ENCODE measurements around the gene PRAMEF20.
"Not testable (repeated sequence)": the region's sequence is repeated elsewhere in the genome, so short reads cannot be mapped to it uniquely, and the experiment has no call there.

PRAMEF20 gene

DNA sequence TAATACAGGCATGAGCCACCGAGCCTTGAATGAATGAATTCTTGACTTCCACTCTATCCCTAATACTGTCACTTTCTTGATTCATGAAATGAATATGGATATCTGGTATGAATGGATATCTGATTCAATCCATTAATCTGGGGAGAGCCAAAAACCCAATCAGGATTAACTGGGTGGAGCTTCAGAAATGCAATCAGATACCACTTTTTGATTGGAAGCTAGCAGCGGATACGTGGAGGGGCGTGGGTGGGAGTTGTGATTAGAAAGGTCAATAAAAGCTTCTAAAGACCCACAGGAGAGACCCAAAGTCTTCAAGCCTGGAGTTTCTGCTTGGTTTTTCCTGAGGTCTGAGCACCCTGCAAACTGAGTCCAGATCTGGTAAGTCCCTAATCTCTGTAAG, at the start of gene PRAMEF20:
Gene PRAMEF20 (plus strand): TSS at position 301 of the 400 bp plus-strand sequence. CDS start 5,905 bp downstream, outside the sequence.
- H2AFZ ChIP-seq (ENCODE audit: low read depth, low read length); H3K9me3 ChIP-seq (ENCODE audit: low read length); H3K4me3 ChIP-seq (ENCODE audit: low read length); H3K4me1 ChIP-seq (ENCODE audit: insufficient read depth, low read length); H3K36me3 ChIP-seq (ENCODE audit: insufficient read depth, low read length); H3K27me3 ChIP-seq (ENCODE audit: insufficient read depth, low read length): not testable (repeated sequence)

DNA sequence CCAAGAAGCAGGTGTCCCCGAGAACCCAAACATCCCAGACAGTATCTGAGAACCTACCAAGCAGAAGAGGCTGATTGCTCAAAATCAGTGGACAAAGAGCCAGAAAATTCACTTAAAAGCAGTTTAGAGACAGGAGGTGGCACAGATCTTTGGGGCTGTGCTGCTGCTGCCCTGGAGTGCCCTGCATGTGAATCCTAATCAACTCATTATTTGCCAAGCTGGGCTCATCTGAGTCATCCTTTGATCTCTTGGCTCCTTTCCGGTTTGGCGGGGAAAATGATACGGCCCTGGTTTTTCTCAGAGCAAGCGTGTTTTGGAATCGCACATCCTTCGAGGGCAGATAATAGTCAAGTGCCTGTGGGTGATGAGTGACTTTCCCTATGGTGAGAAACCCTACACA, 47.9 kb upstream of the PRAMEF20 start:
- H3K36me3 ChIP-seq (ENCODE audit: insufficient read depth, low read length); H3K4me3 ChIP-seq (ENCODE audit: low read length); H2AFZ ChIP-seq (ENCODE audit: low read depth, low read length); H3K4me1 ChIP-seq (ENCODE audit: insufficient read depth, low read length); H3K9me3 ChIP-seq (ENCODE audit: low read length); H3K27me3 ChIP-seq (ENCODE audit: insufficient read depth, low read length): not testable (repeated sequence)

DNA sequence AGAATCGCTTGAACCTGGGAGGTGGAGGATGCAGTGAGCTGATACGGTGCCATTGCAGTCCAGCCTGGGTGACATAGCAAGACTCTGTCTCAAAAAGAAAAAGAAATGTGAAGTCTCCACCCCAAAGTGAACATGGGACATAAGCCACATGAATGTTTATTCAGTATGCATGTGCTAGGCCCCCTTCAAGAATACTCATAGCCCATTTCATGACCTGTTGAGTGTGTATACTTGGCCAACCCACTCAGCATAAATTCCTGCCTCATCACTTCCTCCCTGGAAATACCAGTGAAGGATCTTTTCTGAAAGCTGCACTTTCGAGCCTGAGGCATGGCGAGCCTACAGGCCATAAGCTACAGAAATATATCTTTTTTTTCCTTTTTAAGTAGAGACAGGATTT, 45.3 kb upstream of the PRAMEF20 start:
- H3K27me3 ChIP-seq (ENCODE audit: insufficient read depth, low read length); H3K4me3 ChIP-seq (ENCODE audit: low read length); H2AFZ ChIP-seq (ENCODE audit: low read depth, low read length); H3K9me3 ChIP-seq (ENCODE audit: low read length); H3K4me1 ChIP-seq (ENCODE audit: insufficient read depth, low read length); H3K36me3 ChIP-seq (ENCODE audit: insufficient read depth, low read length): not testable (repeated sequence)

DNA sequence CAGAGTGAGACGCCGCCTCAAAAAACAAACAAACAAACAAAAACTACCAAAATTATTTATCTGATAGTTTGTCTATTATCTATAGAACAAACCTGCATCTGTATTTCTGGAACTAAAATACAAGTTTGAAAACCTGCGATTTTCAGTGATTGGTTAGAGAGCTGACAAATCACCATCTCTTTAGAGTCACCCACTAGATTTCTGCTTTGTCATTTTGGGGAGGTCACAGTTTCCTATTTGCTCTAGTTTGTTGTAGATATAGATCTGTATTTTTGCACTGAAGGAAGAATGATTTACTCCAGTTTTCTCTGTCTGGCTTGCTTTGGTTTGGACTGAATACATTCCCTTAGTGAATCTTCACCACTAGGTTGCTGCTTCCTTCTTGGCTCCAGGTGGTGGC, 43.7 kb upstream of the PRAMEF20 start:
- not testable (repeated sequence) for H3K36me3 ChIP-seq (ENCODE audit: insufficient read depth, low read length); H3K4me3 ChIP-seq (ENCODE audit: low read length); H3K9me3 ChIP-seq (ENCODE audit: low read length); H2AFZ ChIP-seq (ENCODE audit: low read depth, low read length); H3K4me1 ChIP-seq (ENCODE audit: insufficient read depth, low read length); H3K27me3 ChIP-seq (ENCODE audit: insufficient read depth, low read length)

DNA sequence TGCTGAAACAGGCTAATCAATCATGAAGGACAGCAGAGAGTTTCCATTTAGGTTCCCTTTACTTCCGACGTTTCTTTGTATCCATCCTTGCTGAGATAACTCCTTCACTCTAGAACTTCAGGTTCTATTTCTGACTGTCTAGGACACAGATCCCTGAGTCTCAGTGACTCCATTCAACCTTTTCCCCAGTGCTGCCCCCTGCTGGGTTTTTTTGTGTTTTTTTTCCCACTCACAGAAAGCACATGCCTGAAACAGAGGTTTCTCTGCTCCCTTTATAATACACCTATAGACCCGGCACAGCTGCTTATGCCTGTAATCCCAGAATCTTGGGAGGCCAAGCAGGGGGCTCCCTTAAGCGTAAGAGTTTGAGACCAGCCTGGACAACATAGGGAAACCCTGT, 41.7 kb upstream of the PRAMEF20 start:
- not testable (repeated sequence) for H3K4me1 ChIP-seq (ENCODE audit: insufficient read depth, low read length); H2AFZ ChIP-seq (ENCODE audit: low read depth, low read length); H3K27me3 ChIP-seq (ENCODE audit: insufficient read depth, low read length)

DNA sequence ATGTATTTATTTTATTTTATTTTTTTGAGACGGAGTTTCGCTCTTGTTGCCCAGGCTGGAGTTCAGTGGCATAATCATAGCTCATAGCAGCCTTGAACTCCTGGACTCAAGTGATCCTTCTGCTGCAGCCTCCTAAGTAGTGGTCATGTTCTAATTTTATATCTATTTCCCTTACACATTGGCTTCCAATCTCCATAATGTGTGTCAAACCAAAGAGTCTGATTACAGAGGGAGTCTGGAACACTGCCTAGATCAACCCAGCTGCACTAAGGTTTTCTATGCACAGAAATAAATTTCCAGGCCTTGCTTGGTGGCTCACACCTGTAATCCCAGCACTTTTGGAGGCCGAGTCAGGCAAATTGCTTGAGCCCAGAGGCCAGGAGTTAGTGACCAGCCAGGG, 31.3 kb upstream of the PRAMEF20 start:
- H2AFZ ChIP-seq (ENCODE audit: low read depth, low read length); H3K9me3 ChIP-seq (ENCODE audit: low read length): not testable (repeated sequence)

More for the DNA sequence above, 41.7 kb upstream of the PRAMEF20 start:
- not testable (repeated sequence) for H3K4me3 ChIP-seq (ENCODE audit: low read length); H3K9me3 ChIP-seq (ENCODE audit: low read length); H3K36me3 ChIP-seq (ENCODE audit: insufficient read depth, low read length)

DNA sequence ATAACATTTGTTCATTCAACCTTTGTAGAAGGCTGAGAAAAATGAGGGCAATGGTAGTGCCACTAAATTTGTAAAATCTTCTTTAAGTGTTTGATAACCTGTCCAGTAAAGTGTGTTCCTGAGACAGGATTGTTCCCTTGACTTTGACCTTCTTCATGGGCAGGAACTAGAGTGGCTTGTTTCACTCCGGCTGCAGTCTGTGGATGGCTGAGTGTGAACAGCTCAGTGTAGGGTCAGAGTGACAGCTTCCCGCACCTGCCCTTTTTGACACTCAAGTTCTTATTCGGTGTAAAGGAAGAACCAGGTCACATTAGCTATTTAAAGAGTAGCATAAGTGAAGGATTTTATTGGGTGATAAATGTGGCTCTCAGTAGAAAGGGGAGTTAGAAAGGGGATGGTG, 29.9 kb upstream of the PRAMEF20 start:
- H3K4me3 ChIP-seq (ENCODE audit: low read length); H3K4me1 ChIP-seq (ENCODE audit: insufficient read depth, low read length); H2AFZ ChIP-seq (ENCODE audit: low read depth, low read length); H3K9me3 ChIP-seq (ENCODE audit: low read length); H3K36me3 ChIP-seq (ENCODE audit: insufficient read depth, low read length); H3K27me3 ChIP-seq (ENCODE audit: insufficient read depth, low read length): not testable (repeated sequence)

More for the DNA sequence above, 31.3 kb upstream of the PRAMEF20 start:
- H3K4me1 ChIP-seq (ENCODE audit: insufficient read depth, low read length); H3K36me3 ChIP-seq (ENCODE audit: insufficient read depth, low read length); H3K4me3 ChIP-seq (ENCODE audit: low read length); H3K27me3 ChIP-seq (ENCODE audit: insufficient read depth, low read length): not testable (repeated sequence)

DNA sequence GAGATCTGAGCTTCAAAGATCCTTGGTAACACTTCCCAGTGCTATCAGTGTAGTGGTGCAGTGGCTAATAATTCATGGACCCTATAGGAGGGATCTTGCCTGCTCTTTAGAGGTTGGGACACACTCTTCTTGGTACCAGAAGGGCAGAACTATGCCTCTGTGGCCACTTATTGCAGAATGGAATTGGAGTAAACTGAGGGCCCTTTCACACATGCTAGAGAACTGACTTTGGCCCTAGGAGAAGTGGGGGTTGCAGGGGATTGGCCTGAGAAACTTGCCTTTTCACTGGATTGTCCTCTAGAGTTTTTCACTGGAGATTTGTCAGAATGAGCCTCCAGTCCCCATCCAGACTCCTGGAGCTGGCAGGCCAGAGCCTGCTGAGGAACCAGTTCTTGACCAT, 20.9 kb upstream of the PRAMEF20 start, which contains the start of gene PRAMEF17:
Gene PRAMEF17 (plus strand): TSS at position 301 of the 400 bp plus-strand sequence. CDS start 26 bp downstream, at position 327.
- H3K4me1 ChIP-seq (ENCODE audit: insufficient read depth, low read length); H3K36me3 ChIP-seq (ENCODE audit: insufficient read depth, low read length); H3K4me3 ChIP-seq (ENCODE audit: low read length); H2AFZ ChIP-seq (ENCODE audit: low read depth, low read length); H3K27me3 ChIP-seq (ENCODE audit: insufficient read depth, low read length); H3K9me3 ChIP-seq (ENCODE audit: low read length): not testable (repeated sequence)

DNA sequence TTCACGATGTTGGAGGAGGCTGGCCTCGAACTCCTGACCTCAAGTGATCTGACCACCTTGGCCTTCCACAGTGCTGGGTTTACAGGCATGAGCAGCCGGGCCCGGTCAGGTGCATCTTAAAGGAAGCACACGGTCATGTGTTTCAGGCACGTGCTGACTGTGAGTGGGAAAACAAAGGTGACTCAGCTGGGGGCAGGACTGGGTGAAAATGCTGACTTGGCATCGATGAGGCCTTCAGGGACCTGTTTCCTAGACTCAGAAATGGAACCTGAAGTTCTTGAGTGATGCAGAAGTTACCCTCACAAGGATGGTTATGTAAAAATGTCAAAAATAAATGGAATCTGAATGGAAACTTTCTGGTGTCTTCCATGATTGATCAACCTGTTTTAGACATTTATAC, 17.2 kb upstream of the PRAMEF20 start:
- not testable (repeated sequence) for H3K9me3 ChIP-seq (ENCODE audit: low read length); H3K36me3 ChIP-seq (ENCODE audit: insufficient read depth, low read length); H3K27me3 ChIP-seq (ENCODE audit: insufficient read depth, low read length); H3K4me3 ChIP-seq (ENCODE audit: low read length); H3K4me1 ChIP-seq (ENCODE audit: insufficient read depth, low read length); H2AFZ ChIP-seq (ENCODE audit: low read depth, low read length)

DNA sequence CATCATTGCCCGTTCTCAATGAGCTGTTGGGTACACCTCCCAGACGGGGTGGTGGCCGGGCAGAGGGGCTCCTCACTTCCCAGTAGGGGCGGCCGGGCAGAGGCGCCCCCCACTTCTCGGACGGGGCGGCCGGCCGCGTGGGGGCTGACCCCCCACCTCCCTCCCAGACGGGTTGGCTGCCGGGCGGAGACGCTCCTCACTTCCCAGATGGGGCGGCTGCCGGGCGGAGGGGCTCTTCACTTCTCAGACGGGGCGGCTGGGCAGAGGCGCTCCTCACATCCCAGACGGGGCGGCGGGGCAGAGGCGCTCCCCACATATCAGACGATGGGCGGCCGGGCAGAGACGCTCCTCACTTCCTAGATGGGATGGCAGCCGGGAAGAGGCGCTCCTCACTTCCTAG, 15.5 kb upstream of the PRAMEF20 start:
- not testable (repeated sequence) for H3K4me1 ChIP-seq (ENCODE audit: insufficient read depth, low read length); H3K36me3 ChIP-seq (ENCODE audit: insufficient read depth, low read length); H3K9me3 ChIP-seq (ENCODE audit: low read length); H2AFZ ChIP-seq (ENCODE audit: low read depth, low read length); H3K4me3 ChIP-seq (ENCODE audit: low read length); H3K27me3 ChIP-seq (ENCODE audit: insufficient read depth, low read length)

DNA sequence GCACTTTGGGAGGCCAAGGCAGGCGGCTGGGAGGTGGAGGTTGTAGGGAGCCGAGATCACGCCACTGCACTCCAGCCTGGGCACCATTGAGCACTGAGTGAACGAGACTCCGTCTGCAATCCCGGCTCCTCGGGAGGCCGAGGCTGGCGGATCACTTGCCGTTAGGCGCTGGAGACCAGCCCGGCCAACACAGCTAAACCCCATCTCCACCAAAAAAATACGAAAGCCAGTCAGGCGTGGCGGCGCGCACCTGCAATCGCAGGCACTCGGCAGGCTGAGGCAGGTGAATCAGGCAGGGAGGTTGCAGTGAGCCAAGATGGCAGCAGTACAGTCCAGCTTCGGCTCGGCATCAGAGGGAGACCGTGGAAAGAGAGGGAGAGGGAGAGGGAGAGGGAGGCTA, 14.9 kb upstream of the PRAMEF20 start:
- H3K9me3 ChIP-seq (ENCODE audit: low read length); H3K27me3 ChIP-seq (ENCODE audit: insufficient read depth, low read length); H3K36me3 ChIP-seq (ENCODE audit: insufficient read depth, low read length); H3K4me3 ChIP-seq (ENCODE audit: low read length); H2AFZ ChIP-seq (ENCODE audit: low read depth, low read length); H3K4me1 ChIP-seq (ENCODE audit: insufficient read depth, low read length): not testable (repeated sequence)

DNA sequence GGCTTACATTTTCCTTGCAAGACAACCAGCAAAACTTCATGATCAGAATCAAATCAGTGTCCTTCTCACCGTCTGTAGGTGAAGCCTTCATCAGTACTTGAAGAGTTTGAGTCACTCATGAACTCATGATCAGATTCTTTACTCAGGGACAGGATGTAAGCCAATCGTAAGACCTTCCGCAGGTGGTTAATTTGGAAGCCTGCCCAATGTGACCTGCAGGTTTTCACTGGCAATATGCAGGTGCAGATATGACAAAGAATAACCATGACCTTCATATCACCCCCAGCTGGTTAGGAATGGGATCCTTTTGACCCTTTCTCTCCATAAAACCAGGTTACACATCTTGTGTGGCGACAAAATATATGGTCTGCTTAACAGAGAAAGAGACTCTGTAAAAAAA, 2.4 kb upstream of the PRAMEF20 start:
- Histone ChIP-seq H2AFZ (ENCODE audit: low read depth, low read length) (no peak overlapping the region), H3K4me3 (ENCODE audit: low read length) (no peak overlapping the region), H3K4me1 (ENCODE audit: insufficient read depth, low read length) (no peaks in the 10 kb centered on the region), H3K27me3 (ENCODE audit: insufficient read depth, low read length) (no peaks in the 10 kb centered on the region), H3K9me3 (ENCODE audit: low read length) (no peaks in the 10 kb centered on the region), H3K36me3 (ENCODE audit: insufficient read depth, low read length) (no peaks in the 10 kb centered on the region)

DNA sequence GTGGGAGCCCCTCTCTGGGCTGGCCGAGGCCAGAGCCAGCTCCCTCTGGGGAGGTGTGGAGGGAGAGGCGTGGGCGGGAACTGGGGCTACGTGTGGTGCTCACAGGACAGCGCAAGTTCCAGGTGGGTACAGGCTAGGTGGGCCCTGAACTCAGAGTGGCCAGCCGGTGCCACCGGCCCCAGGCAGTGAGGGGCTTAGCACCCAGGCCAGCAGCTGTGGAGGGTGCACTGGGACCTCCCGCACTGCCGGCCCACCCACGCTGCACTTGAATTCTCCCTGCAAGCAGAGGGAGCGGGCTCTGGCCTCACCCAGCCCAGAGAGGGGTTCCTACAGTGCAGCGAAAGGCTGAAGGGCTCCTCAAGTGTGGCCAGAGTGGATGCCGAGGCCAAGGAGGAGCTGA, 20.2 kb downstream of the PRAMEF20 start:
- H3K27me3 ChIP-seq (ENCODE audit: insufficient read depth, low read length): no peaks in the 10 kb centered on the region
- H3K4me1 ChIP-seq (ENCODE audit: insufficient read depth, low read length): no peaks in the 10 kb centered on the region
- no peak overlapping the region for H3K4me3 ChIP-seq (ENCODE audit: low read length)
- no peak overlapping the region for H2AFZ ChIP-seq (ENCODE audit: low read depth, low read length)
- no peaks in the 10 kb centered on the region for H3K36me3 ChIP-seq (ENCODE audit: insufficient read depth, low read length)
- H3K9me3 ChIP-seq (ENCODE audit: low read length): no peaks in the 10 kb centered on the region

DNA sequence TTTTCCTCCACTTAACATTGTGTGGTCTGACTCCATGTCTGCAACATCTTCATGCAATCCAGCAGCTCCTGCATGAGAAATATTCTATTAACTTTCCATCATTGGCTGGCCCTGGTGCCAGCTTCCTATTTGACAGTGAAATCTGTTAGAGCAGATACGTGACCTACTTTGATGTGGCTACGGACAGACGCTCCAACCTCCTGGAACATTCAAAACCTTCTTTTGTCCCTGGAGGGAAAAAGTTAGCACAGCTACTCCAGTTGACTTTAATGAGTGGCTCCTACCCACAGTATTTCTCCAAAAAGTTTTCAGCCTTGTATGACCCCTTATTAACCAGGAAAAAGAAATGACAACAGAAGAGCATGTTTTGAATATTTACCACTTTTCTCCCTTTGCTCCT, 22.0 kb downstream of the PRAMEF20 start:
- Histone ChIP-seq H3K4me3 (ENCODE audit: low read length) (no peak overlapping the region), H3K4me1 (ENCODE audit: insufficient read depth, low read length) (no peaks in the 10 kb centered on the region), H3K9me3 (ENCODE audit: low read length) (no peaks in the 10 kb centered on the region), H3K27me3 (ENCODE audit: insufficient read depth, low read length) (no peaks in the 10 kb centered on the region), H3K36me3 (ENCODE audit: insufficient read depth, low read length) (no peaks in the 10 kb centered on the region), H2AFZ (ENCODE audit: low read depth, low read length) (no peak overlapping the region)
